NOMO-1 treated with dmso at 0.1 percent for 144 hours (cell line): Measurements from ENCODE around the gene FAM50B.
A peak's percentile ranks its signal among the peaks of the same experiment; 100 is the strongest.

Experiments
- DNase-seq: peaks from one replicate; lab custom pipeline; 2025; ENCODE audit not compliant: unreplicated experiment; lab: John Stamatoyannopoulos, UW

FAM50B gene

GRCh38 chr6:3848925-3849605 is at the start of gene FAM50B:
TSS of gene FAM50B (plus strand) at chr6:3849373. CDS start at chr6:3849812, 439 bp downstream.
- DNase-seq = peak; percentile 29

GRCh38 chr6:3799719-3800118 is 49.5 kb upstream of the FAM50B start:
- DNase-seq = no peak

- no peak for DNase-seq
Observed at GRCh38 chr6:3800850-3801591, 48.2 kb upstream of the FAM50B start.

GRCh38 chr6:3801960-3802359 is 47.2 kb upstream of the FAM50B start:
- no peak for DNase-seq

GRCh38 chr6:3803627-3804468 is 45.3 kb upstream of the FAM50B start:
- DNase-seq = no peak

- DNase-seq = no peak
Observed at GRCh38 chr6:3804964-3805363, 44.2 kb upstream of the FAM50B start.

GRCh38 chr6:3805448-3806123 is 43.6 kb upstream of the FAM50B start:
- no peak for DNase-seq

GRCh38 chr6:3806169-3806922 is 42.8 kb upstream of the FAM50B start:
- DNase-seq = no peak

GRCh38 chr6:3808199-3808598 is 41.0 kb upstream of the FAM50B start:
- DNase-seq = no peak

- DNase-seq = no peak
Observed at GRCh38 chr6:3808759-3809514, 40.2 kb upstream of the FAM50B start.

- DNase-seq = no peak
Observed at GRCh38 chr6:3809515-3809891, 39.7 kb upstream of the FAM50B start.

- no peak for DNase-seq
Observed at GRCh38 chr6:3809982-3810381, 39.2 kb upstream of the FAM50B start.

GRCh38 chr6:3811191-3811590 is 38.0 kb upstream of the FAM50B start:
- DNase-seq = no peak

- DNase-seq = no peak
Observed at GRCh38 chr6:3812596-3812995, 36.6 kb upstream of the FAM50B start.

GRCh38 chr6:3813150-3813780 is 35.9 kb upstream of the FAM50B start:
- no peak for DNase-seq

- no peak for DNase-seq
Observed at GRCh38 chr6:3813918-3814317, 35.3 kb upstream of the FAM50B start.

GRCh38 chr6:3814539-3814938 is 34.6 kb upstream of the FAM50B start:
- no peak for DNase-seq

GRCh38 chr6:3816251-3816650 is 32.9 kb upstream of the FAM50B start:
- no peak for DNase-seq
